ENCODE data around the gene TMEM161B.
"Not testable (repeated sequence)": the region's sequence is repeated elsewhere in the genome, so short reads cannot be mapped to it uniquely, and the experiment has no call there.

TMEM161B gene

GRCh38 chr5:88214655-88215054 is 54.0 kb downstream of the TMEM161B start:
- no peak for DNase-seq (ENCODE audit: extremely low read depth, low read depth)
- no peak for TF ChIP-seq CTCF (IDR thresholded peaks at IDR 0.05; ENCODE audit: low read depth, low read length, missing control alignments)
- no peak overlapping the region for H3K4me3 ChIP-seq (replicated peaks; ENCODE audit: low read depth, low read length)

GRCh38 chr5:88207575-88207974 is 61.1 kb downstream of the TMEM161B start:
- DNase-seq (ENCODE audit: extremely low read depth, low read depth), result no peak
- no peak overlapping the region for H3K4me3 ChIP-seq (replicated peaks; ENCODE audit: low read depth, low read length)
- TF ChIP-seq CTCF (IDR thresholded peaks at IDR 0.05; ENCODE audit: low read depth, low read length, missing control alignments), result no peak

- no peak for DNase-seq (ENCODE audit: extremely low read depth, low read depth)
- TF ChIP-seq CTCF (IDR thresholded peaks at IDR 0.05; ENCODE audit: low read depth, low read length, missing control alignments), result no peak
- H3K4me3 ChIP-seq (replicated peaks; ENCODE audit: low read depth, low read length), result no peak overlapping the region
Observed at GRCh38 chr5:88203981-88204750, 64.5 kb downstream of the TMEM161B start.

- DNase-seq (ENCODE audit: extremely low read depth, low read depth), result no peak
- no peak for TF ChIP-seq CTCF (IDR thresholded peaks at IDR 0.05; ENCODE audit: low read depth, low read length, missing control alignments)
- no peak overlapping the region for H3K4me3 ChIP-seq (replicated peaks; ENCODE audit: low read depth, low read length)
Observed at GRCh38 chr5:88195636-88196035, 73.0 kb downstream of the TMEM161B start.

- no peak overlapping the region for H3K4me3 ChIP-seq (replicated peaks; ENCODE audit: low read depth, low read length)
- DNase-seq (ENCODE audit: extremely low read depth, low read depth), result no peak
- TF ChIP-seq CTCF (IDR thresholded peaks at IDR 0.05; ENCODE audit: low read depth, low read length, missing control alignments), result no peak
Observed at GRCh38 chr5:88193896-88194295, 74.7 kb downstream of the TMEM161B start.

GRCh38 chr5:88190106-88190834 is 78.4 kb downstream of the TMEM161B start:
- no peak overlapping the region for H3K4me3 ChIP-seq (replicated peaks; ENCODE audit: low read depth, low read length)
- no peak for TF ChIP-seq CTCF (IDR thresholded peaks at IDR 0.05; ENCODE audit: low read depth, low read length, missing control alignments)
- no peak for DNase-seq (ENCODE audit: extremely low read depth, low read depth)

- H3K4me3 ChIP-seq (replicated peaks; ENCODE audit: low read depth, low read length); DNase-seq (ENCODE audit: extremely low read depth, low read depth): not testable (repeated sequence)
Observed at GRCh38 chr5:88189484-88189883, 79.2 kb downstream of the TMEM161B start.
